ENCODE results near the gene SPRY2.

Gene SPRY2

GRCh38 chr13:80342471-80343371, 1.8 kb upstream of the SPRY2 start:
- Histone ChIP-seq H3K4me3 (ENCODE audit: low read length) (no peak overlapping the region), H3K36me3 (ENCODE audit: control insufficient read depth, low read length) (no peaks in the 10 kb centered on the region), H3K27me3 (ENCODE audit: control insufficient read depth, low read length) (peaks cover 21% of the 10 kb centered on the region), H3K9me2 (replicated peaks; ENCODE audit: control insufficient read depth, low read length) (no peaks in the 10 kb centered on the region), H4K20me1 (ENCODE audit: control insufficient read depth, insufficient read depth, low read depth, low read length) (no peaks in the 10 kb centered on the region), H3F3A (ENCODE audit: control insufficient read depth, insufficient read depth) (no peaks in the 10 kb centered on the region), H3K79me2 (ENCODE audit: control insufficient read depth, low read length) (no peaks in the 10 kb centered on the region), H3K4me1 (ENCODE audit: control insufficient read depth, low read length) (no peaks in the 10 kb centered on the region), H3K4me2 (ENCODE audit: low read length) (no peak overlapping the region), H3K27ac (ENCODE audit: low read depth, low read length) (no peak overlapping the region), H3K9me3 (ENCODE audit: control insufficient read depth, insufficient read depth, low read length) (peaks cover 3% of the 10 kb centered on the region; the same call in 1 of the 2 replicates)
- TF ChIP-seq EZH2phosphoT487 (IDR thresholded peaks at IDR 0.05; ENCODE audit: borderline replicate concordance, low read length) (no peak), CTCF (IDR thresholded peaks at IDR 0.05; ENCODE audit: low read depth, low read length, poor library complexity, severe bottlenecking) (peak; percentile 73)

GRCh38 chr13:80341756-80342370, 937 bp upstream of the SPRY2 start:
- Histone ChIP-seq H3K27ac (ENCODE audit: low read depth, low read length) (no peak overlapping the region), H3K79me2 (ENCODE audit: control insufficient read depth, low read length) (no peaks in the 10 kb centered on the region), H3K36me3 (ENCODE audit: control insufficient read depth, low read length) (no peaks in the 10 kb centered on the region), H3K4me3 (ENCODE audit: low read length) (no peak overlapping the region), H3F3A (ENCODE audit: control insufficient read depth, insufficient read depth) (no peaks in the 10 kb centered on the region), H3K27me3 (ENCODE audit: control insufficient read depth, low read length) (peaks cover 21% of the 10 kb centered on the region), H3K9me2 (replicated peaks; ENCODE audit: control insufficient read depth, low read length) (no peaks in the 10 kb centered on the region), H4K20me1 (ENCODE audit: control insufficient read depth, insufficient read depth, low read depth, low read length) (no peaks in the 10 kb centered on the region), H3K4me2 (ENCODE audit: low read length) (no peak overlapping the region), H3K9me3 (ENCODE audit: control insufficient read depth, insufficient read depth, low read length) (peaks cover 3% of the 10 kb centered on the region; the same call in 1 of the 2 replicates), H3K4me1 (ENCODE audit: control insufficient read depth, low read length) (no peaks in the 10 kb centered on the region)
- no peak for TF ChIP-seq CTCF (IDR thresholded peaks at IDR 0.05; ENCODE audit: low read depth, low read length, poor library complexity, severe bottlenecking)
- no peak for TF ChIP-seq EZH2phosphoT487 (IDR thresholded peaks at IDR 0.05; ENCODE audit: borderline replicate concordance, low read length)

GRCh38 chr13:80340651-80341100, 250 bp downstream of the SPRY2 start:
- Histone ChIP-seq H4K20me1 (ENCODE audit: control insufficient read depth, insufficient read depth, low read depth, low read length) (no peaks in the 10 kb centered on the region), H3K4me1 (ENCODE audit: control insufficient read depth, low read length) (no peaks in the 10 kb centered on the region), H3K27me3 (ENCODE audit: control insufficient read depth, low read length) (peaks cover 21% of the 10 kb centered on the region), H3K4me2 (ENCODE audit: low read length) (no peak overlapping the region), H3K79me2 (ENCODE audit: control insufficient read depth, low read length) (no peaks in the 10 kb centered on the region), H3K27ac (ENCODE audit: low read depth, low read length) (no peak overlapping the region), H3K36me3 (ENCODE audit: control insufficient read depth, low read length) (no peaks in the 10 kb centered on the region), H3K9me3 (ENCODE audit: control insufficient read depth, insufficient read depth, low read length) (peaks cover 3% of the 10 kb centered on the region; the same call in 1 of the 2 replicates), H3F3A (ENCODE audit: control insufficient read depth, insufficient read depth) (no peaks in the 10 kb centered on the region), H3K9me2 (replicated peaks; ENCODE audit: control insufficient read depth, low read length) (no peaks in the 10 kb centered on the region), H3K4me3 (ENCODE audit: low read length) (no peak overlapping the region)
- TF ChIP-seq CTCF (IDR thresholded peaks at IDR 0.05; ENCODE audit: low read depth, low read length, poor library complexity, severe bottlenecking) (no peak), EZH2phosphoT487 (IDR thresholded peaks at IDR 0.05; ENCODE audit: borderline replicate concordance, low read length) (no peak)
